Activated B cell treated with CpG ODN at 0.5 μM for 24 hours (primary cell): ENCODE measurements around the gene WNT7A. TPM values are rescaled to one million over a fixed set of nuclear protein-coding genes. Genes with fewer than 3 reads are reported as not detected.

Experiments
- ATAC-seq: fragments of 200-7000 bp; cut with Tn5 transposase; one replicate; pipeline ENCODE4 v1.10.0; 2021; ENCODE audit warnings: low read depth, mild to moderate bottlenecking, moderate library complexity
- CTCF ChIA-PET: fragments of 350-600 bp; sonication (Branson Sonifier 250); formaldehyde crosslinking; loops from one replicate; lab custom pipeline; 2021; ENCODE audit warnings: antibody characterized with exemption; lab: Charles Lee
- POLR2A ChIA-PET: fragments of 350-600 bp; sonication (Branson Sonifier 250); formaldehyde crosslinking; loops from one replicate; lab custom pipeline; 2021; ENCODE audit warnings: antibody characterized with exemption; lab: Charles Lee
- DNase-seq: peaks from one replicate; pipeline ENCODE4 v3.0.0; 2022
- H3K27ac Mint-ChIP-seq: one replicate; pipeline ENCODE4 v1.8.0; 2020; ENCODE audit warnings: mixed read lengths
- H3K27me3 Mint-ChIP-seq: one replicate; pipeline ENCODE4 v1.8.0; 2021; ENCODE audit warnings: mixed read lengths
- H3K36me3 Mint-ChIP-seq: one replicate; pipeline ENCODE4 v1.8.0; 2021; ENCODE audit warnings: low read depth, mixed read lengths
- H3K4me1 Mint-ChIP-seq: one replicate; pipeline ENCODE4 v1.8.0; 2021; ENCODE audit warnings: mixed read lengths
- H3K4me3 Mint-ChIP-seq: one replicate; pipeline ENCODE4 v1.8.0; 2020; ENCODE audit warnings: mild to moderate bottlenecking, mixed read lengths
- H3K9me3 Mint-ChIP-seq: one replicate; pipeline ENCODE4 v1.8.0; 2020; ENCODE audit warnings: mixed read lengths
- CTCF ChIP-seq: fragments of 200-600 bp; IDR thresholded peaks from one replicate; pipeline ENCODE4 v1.8.0; 2022; ENCODE audit warnings: antibody characterized with exemption, mild to moderate bottlenecking
- intact Hi-C: fragments of 100-400 bp; cut with micrococcal nuclease; formaldehyde crosslinking; loops from one replicate; pipeline ENCODE4 v1.15.1; 2024
- total RNA-seq: library from RNA; stranded (reverse); gene quantifications from 2 replicates; pipeline ENCODE4 v1.2.3, GENCODE V29; 2022

The WNT7A gene
- total RNA-seq, 1 donor from 2014 or later = not detected

DNA sequence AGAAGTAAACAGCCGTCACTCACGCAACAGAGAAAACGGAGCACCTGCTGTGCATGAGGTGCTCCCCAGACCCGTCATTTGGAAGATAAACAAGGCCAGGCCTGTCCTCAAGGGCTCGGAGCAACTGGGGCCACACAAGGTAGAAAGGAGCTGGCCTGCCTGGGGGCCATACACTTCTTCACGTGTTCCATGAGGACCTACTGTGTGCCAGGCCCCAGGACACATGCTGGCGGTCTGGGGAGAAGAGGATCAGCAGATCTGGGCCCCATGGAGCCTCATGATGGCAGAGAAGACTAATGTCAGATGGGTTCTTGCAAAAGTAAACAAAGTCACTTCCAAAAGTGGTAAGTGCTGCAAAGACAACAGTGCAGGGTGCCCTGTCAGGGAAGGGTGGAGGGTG, 14.3 kb downstream of the WNT7A start:
- ATAC-seq (no peak), DNase-seq (no peak)
- no peaks in the 10 kb centered on the region for H3K36me3 Mint-ChIP-seq
- intact Hi-C loops = no loop called here
- ChIA-PET POLR2A (no interaction called here), CTCF (no interaction called here)
- H3K9me3 Mint-ChIP-seq = peaks cover 2% of the 10 kb centered on the region
- no peak overlapping the region for H3K4me3 Mint-ChIP-seq
- H3K27ac Mint-ChIP-seq = no peak overlapping the region
- no peaks in the 10 kb centered on the region for H3K4me1 Mint-ChIP-seq
- peaks cover 45% of the 10 kb centered on the region for H3K27me3 Mint-ChIP-seq
- TF ChIP-seq CTCF = no peak

DNA sequence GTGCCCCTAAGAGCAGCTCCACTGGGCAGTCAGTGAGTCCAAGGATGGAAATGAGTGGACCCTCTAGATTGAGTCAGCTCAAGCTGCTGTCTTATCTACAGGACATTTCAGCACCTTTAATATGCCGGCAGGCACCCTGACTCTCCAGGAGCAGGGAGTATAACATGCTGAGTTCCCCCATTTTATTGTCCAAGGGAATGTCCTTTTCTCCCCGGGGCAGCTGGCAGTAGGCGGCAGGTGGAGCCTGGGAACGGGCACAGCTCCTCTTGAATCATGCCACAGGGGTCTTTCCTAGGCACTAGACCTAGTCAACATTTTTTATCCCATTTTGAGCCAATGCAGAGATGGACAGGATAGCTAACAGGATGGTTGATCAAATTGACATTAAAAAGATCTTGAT, 14.8 kb downstream of the WNT7A start:
- intact Hi-C loops = no loop called here
- ChIA-PET CTCF (no interaction called here), POLR2A (no interaction called here)
- Mint-ChIP-seq H3K9me3 (no peaks in the 10 kb centered on the region), H3K4me1 (no peaks in the 10 kb centered on the region), H3K27ac (no peak overlapping the region), H3K4me3 (no peak overlapping the region), H3K27me3 (peaks cover 50% of the 10 kb centered on the region), H3K36me3 (no peaks in the 10 kb centered on the region)
- TF ChIP-seq CTCF = no peak
- ATAC-seq (no peak), DNase-seq (no peak)

GRCh38 chr3:13863965-13864595, 15.8 kb downstream of the WNT7A start:
- ChIA-PET CTCF (no interaction called here), POLR2A (no interaction called here)
- H3K36me3 Mint-ChIP-seq = no peaks in the 10 kb centered on the region
- ATAC-seq = no peak
- H3K4me3 Mint-ChIP-seq = no peak overlapping the region
- TF ChIP-seq CTCF = no peak
- H3K4me1 Mint-ChIP-seq = no peaks in the 10 kb centered on the region
- no peaks in the 10 kb centered on the region for H3K9me3 Mint-ChIP-seq
- peaks cover 55% of the 10 kb centered on the region for H3K27me3 Mint-ChIP-seq
- DNase-seq = no peak
- no peak overlapping the region for H3K27ac Mint-ChIP-seq
- intact Hi-C loops = no loop called here

- TF ChIP-seq CTCF = no peak
- H3K36me3 Mint-ChIP-seq = no peaks in the 10 kb centered on the region
- no peak overlapping the region for H3K4me3 Mint-ChIP-seq
- intact Hi-C loops = no loop called here
- ChIA-PET CTCF (no interaction called here), POLR2A (no interaction called here)
- H3K4me1 Mint-ChIP-seq = no peaks in the 10 kb centered on the region
- H3K9me3 Mint-ChIP-seq = no peaks in the 10 kb centered on the region
- ATAC-seq = no peak
- no peak for DNase-seq
- no peak overlapping the region for H3K27ac Mint-ChIP-seq
- H3K27me3 Mint-ChIP-seq = peaks cover 55% of the 10 kb centered on the region
Observed at GRCh38 chr3:13863382-13863952, 16.4 kb downstream of the WNT7A start.

- POLR2A ChIA-PET = no interaction called here
Observed at GRCh38 chr3:13861461-13861860, 18.4 kb downstream of the WNT7A start.

More at GRCh38 chr3:13861461-13861860, 18.4 kb downstream of the WNT7A start:
- Mint-ChIP-seq H3K27ac (no peak overlapping the region), H3K4me1 (no peaks in the 10 kb centered on the region), H3K9me3 (no peaks in the 10 kb centered on the region), H3K36me3 (no peaks in the 10 kb centered on the region), H3K4me3 (no peak overlapping the region), H3K27me3 (peaks cover 53% of the 10 kb centered on the region)
- TF ChIP-seq CTCF = no peak
- DNase-seq = no peak
- CTCF ChIA-PET = no interaction called here
- ATAC-seq = no peak
- intact Hi-C loops = no loop called here
